ENCODE data around the gene AGPS.
"Not testable (repeated sequence)": the region's sequence is repeated elsewhere in the genome, so short reads cannot be mapped to it uniquely, and the experiment has no call there.

Gene AGPS

GRCh38 chr2:177424120-177424519 lies 31.5 kb downstream of the AGPS start:
- DNase-seq, result not testable (repeated sequence)

GRCh38 chr2:177424620-177425019 lies 32.0 kb downstream of the AGPS start:
- not testable (repeated sequence) for DNase-seq

- no peak for DNase-seq
These were observed 34.7 kb downstream of the AGPS start for GRCh38 chr2:177427316-177427715.

- not testable (repeated sequence) for DNase-seq
These were observed 35.4 kb downstream of the AGPS start for GRCh38 chr2:177427936-177428335.

- DNase-seq, result peak; percentile 1
These were observed 37.2 kb downstream of the AGPS start for GRCh38 chr2:177429688-177430325.

GRCh38 chr2:177430411-177430810 lies 37.8 kb downstream of the AGPS start:
- DNase-seq, result no peak

- not testable (repeated sequence) for DNase-seq
These were observed 38.6 kb downstream of the AGPS start for GRCh38 chr2:177431111-177431725.

- no peak for DNase-seq
These were observed 40.1 kb downstream of the AGPS start for GRCh38 chr2:177432703-177433102.

- no peak for DNase-seq
These were observed 40.8 kb downstream of the AGPS start for GRCh38 chr2:177433402-177433801.

GRCh38 chr2:177434475-177434874 lies 41.9 kb downstream of the AGPS start:
- no peak for DNase-seq

- DNase-seq, result no peak
These were observed 52.6 kb downstream of the AGPS start for GRCh38 chr2:177445200-177445599.

- DNase-seq, result no peak
These were observed 55.5 kb downstream of the AGPS start for GRCh38 chr2:177448031-177448430.

- DNase-seq, result no peak
These were observed 56.6 kb downstream of the AGPS start for GRCh38 chr2:177449159-177449558.

GRCh38 chr2:177455187-177455586 lies 62.6 kb downstream of the AGPS start:
- DNase-seq, result no peak

- DNase-seq, result not testable (repeated sequence)
These were observed 67.2 kb downstream of the AGPS start for GRCh38 chr2:177459756-177460155.

- no peak for DNase-seq
These were observed 68.5 kb downstream of the AGPS start for GRCh38 chr2:177460973-177461585.

GRCh38 chr2:177464549-177464948 lies 72.0 kb downstream of the AGPS start:
- no peak for DNase-seq

- DNase-seq, result no peak
These were observed 73.0 kb downstream of the AGPS start for GRCh38 chr2:177465400-177466138.

GRCh38 chr2:177466337-177467195 lies 74.0 kb downstream of the AGPS start:
- DNase-seq, result no peak

GRCh38 chr2:177467646-177468045 lies 75.1 kb downstream of the AGPS start:
- DNase-seq, result no peak

GRCh38 chr2:177471990-177472389 lies 79.4 kb downstream of the AGPS start:
- no peak for DNase-seq

GRCh38 chr2:177474301-177474700 lies 81.7 kb downstream of the AGPS start:
- DNase-seq, result no peak

GRCh38 chr2:177474998-177475397 lies 82.4 kb downstream of the AGPS start:
- no peak for DNase-seq
